HepG2 (cell line): ENCODE results near the gene CHMP2B. TPM values are rescaled to one million over a fixed set of nuclear protein-coding genes. Genes with fewer than 3 reads are reported as not detected.

Experiments
- ATAC-seq: fragments of 200-7000 bp; cut with Tn5 transposase; 3 replicates; pipeline ENCODE4 v1.9.1; 2020; ENCODE audit warnings: mild to moderate bottlenecking, moderate library complexity
- BruUV-seq: library from RNA; stranded (reverse); fragments of 400-500 nt; replicated peaks from 2 replicates; lab custom pipeline; 2021; lab: Mats Ljungman, UMichigan
- CTCF ChIA-PET: fragments of 300-600 bp; formaldehyde crosslinking; extraction: SDS; loops from one replicate; lab custom pipeline; 2021; ENCODE audit warnings: low total read pairs, inconsistent platforms, low intra/inter-chr PET ratio; lab: Yijun Ruan, JAX
- POLR2A ChIA-PET: fragments of 350-600 bp; sonication (Branson Sonifier 250); formaldehyde crosslinking; loops from one replicate; lab custom pipeline; 2020; ENCODE audit warnings: antibody characterized with exemption, inconsistent platforms; lab: Yijun Ruan, JAX
- DNase-seq: peaks from one replicate; pipeline ENCODE4 v3.0.0-alpha.2; 2015; ENCODE audit warnings: low spot score
- FAIRE-seq: peaks from 3 replicates; lab custom pipeline; 2011; peaks lifted over from hg19 to GRCh38; lab: Jason Lieb, UNC
- H2AFZ ChIP-seq: one replicate; pipeline ENCODE4 v1.6.1; 2011; ENCODE audit warnings: low read length, inconsistent platforms
- H3K27ac ChIP-seq: fragments of 300-600 bp; 3 replicates; pipeline ENCODE4 v1.8.0; 2011; ENCODE audit warnings: mixed run types, mild to moderate bottlenecking, mixed read lengths, low read length, inconsistent platforms; ENCODE audit not compliant: insufficient read depth; ENCODE audit errors: extremely low read length
- H3K27me3 ChIP-seq, 2 experiments: fragments of 200-600 bp in 1 of 2; 2 replicates in 1 of 2; 3 replicates in 1 of 2; pipeline versions ENCODE4 v1.6.0 to v1.8.0; 2011; ENCODE audit warnings: low read length in 2 of 2, mild to moderate bottlenecking in 2 of 2, moderate library complexity in 2 of 2, inconsistent platforms in 1 of 2; ENCODE audit not compliant: insufficient read depth in 2 of 2, control insufficient read depth in 1 of 2
- H3K36me3 ChIP-seq, 2 experiments: fragments of 200-600 bp in 1 of 2; replicated peaks in 1 of 2; 2 replicates in 1 of 2; 3 replicates in 1 of 2; pipeline versions ENCODE4 v1.5.1 to v1.8.0; 2011; ENCODE audit warnings: low read length in 2 of 2, inconsistent platforms in 1 of 2; ENCODE audit not compliant: insufficient read depth in 2 of 2, control insufficient read depth in 1 of 2
- H3K4me1 ChIP-seq: 2 replicates; pipeline ENCODE4 v1.5.1; 2012; ENCODE audit warnings: low read length, inconsistent platforms; ENCODE audit not compliant: insufficient read depth
- H3K4me2 ChIP-seq: 2 replicates; pipeline ENCODE4 v1.6.0; 2011; ENCODE audit warnings: low read depth, low read length, inconsistent platforms
- H3K4me3 ChIP-seq, 3 experiments: fragments of 200-600 bp in 1 of 3; sonication (generic), shearing (Covaris generic) in 1 of 3; replicated peaks in 1 of 3; 2 replicates each; pipeline ENCODE4 v1.5.1; 2011 to 2016; ENCODE audit warnings: low read length in 3 of 3, inconsistent platforms in 2 of 3, low read depth in 2 of 3, mild to moderate bottlenecking in 2 of 3, control low read depth in 1 of 3, mixed read lengths in 1 of 3; ENCODE audit not compliant: insufficient read depth in 1 of 3
- H3K79me2 ChIP-seq: one replicate; pipeline ENCODE4 v1.6.1; 2011; ENCODE audit warnings: low read length, inconsistent platforms; ENCODE audit not compliant: insufficient read depth
- H3K9ac ChIP-seq: 2 replicates; pipeline ENCODE4 v1.6.0; 2011; ENCODE audit warnings: mild to moderate bottlenecking, low read depth, low read length, inconsistent platforms; ENCODE audit not compliant: insufficient read depth
- H3K9me3 ChIP-seq: 2 replicates; pipeline ENCODE4 v1.5.1; 2012; ENCODE audit warnings: mild to moderate bottlenecking, low read length
- H4K20me1 ChIP-seq: 2 replicates; pipeline ENCODE4 v1.6.0; 2011; ENCODE audit warnings: inconsistent platforms, mild to moderate bottlenecking, low read length, moderate library complexity; ENCODE audit not compliant: insufficient read depth
- CHD4 ChIP-seq: fragments of 200-600 bp; sonication (generic); IDR thresholded peaks from 2 replicates; pipeline ENCODE4 v1.7.0; 2017; ENCODE audit warnings: mild to moderate bottlenecking, low read length, borderline replicate concordance
- ELF3 ChIP-seq: IDR thresholded peaks from 2 replicates; pipeline ENCODE4 v1.6.1; 2016; ENCODE audit warnings: missing genetic modification reagents, missing compliant biosample characterization
- HMG20B ChIP-seq: conservative IDR thresholded peaks from 2 replicates; pipeline ENCODE4 v1.6.1; 2016; ENCODE audit warnings: missing genetic modification reagents, missing compliant biosample characterization
- KLF12 ChIP-seq: sonication (generic); formaldehyde crosslinking; IDR thresholded peaks from 2 replicates; pipeline ENCODE4 v1.4.0; 2020; ENCODE audit warnings: missing genetic modification reagents, borderline replicate concordance
- KLF13 ChIP-seq: sonication (generic); formaldehyde crosslinking; IDR thresholded peaks from 2 replicates; pipeline ENCODE4 v1.4.0; 2020; ENCODE audit warnings: mild to moderate bottlenecking, missing genetic modification reagents
- KMT2B ChIP-seq: IDR thresholded peaks from 2 replicates; pipeline ENCODE4 v1.6.1; 2016; ENCODE audit warnings: missing genetic modification reagents, missing compliant biosample characterization
- MAFF ChIP-seq: IDR thresholded peaks from 2 replicates; pipeline ENCODE4 v1.6.1; 2011; ENCODE audit warnings: low read depth, low read length, improper control_type of control experiment
- MAFK ChIP-seq, 2 experiments: IDR thresholded peaks in 1 of 2; conservative IDR thresholded peaks in 1 of 2; 2 replicates each; pipeline ENCODE4 v1.6.1; 2011; ENCODE audit warnings: improper control_type of control experiment in 2 of 2, low read length in 2 of 2
- MBNL3 ChIP-seq: fragments of 250-450 bp; sonication (Bioruptor Pico); conservative IDR thresholded peaks from 2 replicates; pipeline ENCODE4 v1.8.0; 2022; ENCODE audit warnings: mild to moderate bottlenecking, inconsistent platforms
- POGZ ChIP-seq: sonication (generic); formaldehyde crosslinking; IDR thresholded peaks from 2 replicates; pipeline ENCODE4 v1.4.0; 2020; ENCODE audit warnings: mild to moderate bottlenecking, missing genetic modification reagents
- ZBTB43 ChIP-seq: sonication (generic); formaldehyde crosslinking; conservative IDR thresholded peaks from 2 replicates; pipeline ENCODE4 v1.4.0; 2020; ENCODE audit warnings: missing genetic modification reagents
- ZNF264 ChIP-seq: sonication (generic); formaldehyde crosslinking; IDR thresholded peaks from 2 replicates; pipeline ENCODE4 v1.4.0; 2020; ENCODE audit warnings: missing genetic modification reagents
- ZNF550 ChIP-seq: sonication (generic); formaldehyde crosslinking; IDR thresholded peaks from 2 replicates; pipeline ENCODE4 v1.4.0; 2020; ENCODE audit warnings: mild to moderate bottlenecking, missing genetic modification reagents, borderline replicate concordance
- ZNF713 ChIP-seq: sonication (generic); formaldehyde crosslinking; IDR thresholded peaks from 2 replicates; pipeline ENCODE4 v1.4.0; 2020; ENCODE audit warnings: mild to moderate bottlenecking, missing genetic modification reagents
- ZNF749 ChIP-seq: sonication (generic); formaldehyde crosslinking; IDR thresholded peaks from 2 replicates; pipeline ENCODE4 v1.8.0; 2022; ENCODE audit warnings: mild to moderate bottlenecking, missing genetic modification reagents, moderate library complexity, borderline replicate concordance
- WGBS: methylation state at CpG from one replicate; pipeline ENCODE4 v1.1.6; 2017; ENCODE audit warnings: low lambda C conversion rate; 5-methylcytosine and 5-hydroxymethylcytosine counted together
- in situ Hi-C: cut with HindIII; loops from 2 replicates; pipeline ENCODE4 v1.10.0; 2017; ENCODE audit warnings: low pct_unique_long_range_greater_than_20kb; ENCODE audit not compliant: extremely low pct_ligation_motif_present
- intact Hi-C: fragments of 100-400 bp; cut with micrococcal nuclease; formaldehyde crosslinking; loops from one replicate; pipeline ENCODE4 v1.10.0; 2022; ENCODE audit not compliant: unreplicated experiment
- polyA plus RNA-seq, 8 experiments: library from polyadenylated mRNA; depleted of rRNA in 3 of 8; stranded (reverse) in 7 of 8; unstranded in 1 of 8; fragments of >200 nt; fragmentation: Illumina TruSeq in 4 of 8; extraction: Trizol in 4 of 8; gene quantifications; 2 replicates each; pipeline versions ENCODE4 v1.2.1 to v1.2.3, GENCODE V29; 2011 to 2016; ENCODE audit warnings: low read depth in 4 of 8, missing spikeins in 1 of 8, mixed read lengths in 1 of 8; ENCODE audit not compliant: insufficient read depth in 1 of 8
- total RNA-seq, 5 experiments: library from RNA; depleted of rRNA; stranded (reverse); fragments of >200 nt; fragmentation: Illumina TruSeq; extraction: Trizol; gene quantifications; 2 replicates each; pipeline ENCODE4 v1.2.3, GENCODE V29; 2016; ENCODE audit warnings: low read depth in 1 of 5
- TF ChIP-seq, protein P1 (sequence below): sonication (generic); formaldehyde crosslinking; IDR thresholded peaks from 2 replicates; pipeline ENCODE4 v1.8.0; 2023; ENCODE audit warnings: mild to moderate bottlenecking, missing genetic modification reagents
- TF ChIP-seq, protein P2 (sequence below): sonication (generic); formaldehyde crosslinking; IDR thresholded peaks from 2 replicates; pipeline ENCODE4 v1.8.0; 2022; ENCODE audit warnings: mild to moderate bottlenecking, missing genetic modification reagents, moderate library complexity
- TF ChIP-seq, protein P3 (sequence below): sonication (generic); formaldehyde crosslinking; IDR thresholded peaks from 2 replicates; pipeline ENCODE4 v1.9.0; 2021; ENCODE audit warnings: missing genetic modification reagents, borderline replicate concordance

Gene CHMP2B
- total and polyA plus RNA-seq, 2 of the 13 experiments (the other 11 are each of a cell fraction or from before 2014, with no cell fraction given): 6.9 to 33.5 TPM

DNA sequence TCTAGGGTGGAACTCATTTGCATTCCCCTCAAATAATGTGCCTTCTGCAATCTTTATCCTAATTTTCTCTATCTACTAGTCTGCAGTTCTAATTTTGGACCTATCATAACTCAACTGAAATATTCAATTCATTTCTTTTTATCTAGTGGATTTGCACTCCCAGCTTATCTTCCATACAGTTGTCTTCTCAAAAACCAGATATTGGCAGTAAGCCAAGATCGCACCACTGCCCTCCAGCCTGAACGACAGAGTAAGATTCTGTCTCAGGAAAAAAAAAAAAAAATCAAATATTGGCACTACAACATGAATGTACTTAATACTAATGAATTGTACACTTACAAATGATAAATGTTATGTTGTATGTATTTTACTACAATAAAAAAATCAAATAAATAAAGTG lies 18.0 kb upstream of the CHMP2B start (continued):
- TF ChIP-seq ZNF749: no peak
- TF ChIP-seq, protein P1, sequence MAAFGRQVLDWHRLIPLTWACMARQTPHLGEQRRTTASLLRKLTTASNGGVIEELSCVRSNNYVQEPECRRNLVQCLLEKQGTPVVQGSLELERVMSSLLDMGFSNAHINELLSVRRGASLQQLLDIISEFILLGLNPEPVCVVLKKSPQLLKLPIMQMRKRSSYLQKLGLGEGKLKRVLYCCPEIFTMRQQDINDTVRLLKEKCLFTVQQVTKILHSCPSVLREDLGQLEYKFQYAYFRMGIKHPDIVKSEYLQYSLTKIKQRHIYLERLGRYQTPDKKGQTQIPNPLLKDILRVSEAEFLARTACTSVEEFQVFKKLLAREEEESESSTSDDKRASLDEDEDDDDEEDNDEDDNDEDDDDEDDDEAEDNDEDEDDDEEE: no peak

DNA sequence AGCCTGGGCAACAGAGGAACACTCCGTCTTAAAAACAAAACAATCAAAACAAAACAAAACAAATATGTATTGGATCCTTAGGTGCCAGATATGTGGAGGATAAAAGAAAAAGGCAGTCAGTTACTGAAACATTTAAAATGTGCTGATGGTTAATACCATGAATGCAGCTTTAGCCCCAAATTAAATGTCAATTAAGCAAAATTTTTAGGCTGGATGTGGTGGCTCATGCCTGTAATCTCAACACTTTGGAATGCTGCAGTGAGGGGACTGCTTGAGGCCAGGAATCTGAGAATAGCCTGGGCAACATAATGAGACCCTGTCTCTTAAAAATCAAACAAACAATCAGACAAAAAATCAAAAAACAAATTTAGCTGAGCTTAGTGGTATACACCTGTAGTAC lies 8.5 kb upstream of the CHMP2B start:
- FAIRE-seq: no peak
- no peaks in the 10 kb centered on the region for H3K79me2 ChIP-seq
- ChIA-PET CTCF (no interaction called here), POLR2A (no interaction called here)
- TF ChIP-seq ZNF550 (CRISPR knock-in tag): no peak
- TF ChIP-seq MBNL3: no peak
- no peak for TF ChIP-seq HMG20B (CRISPR knock-in tag)
- TF ChIP-seq KMT2B (CRISPR knock-in tag): no peak
- peak; percentile 78 for TF ChIP-seq MAFF
- TF ChIP-seq, protein P2, sequence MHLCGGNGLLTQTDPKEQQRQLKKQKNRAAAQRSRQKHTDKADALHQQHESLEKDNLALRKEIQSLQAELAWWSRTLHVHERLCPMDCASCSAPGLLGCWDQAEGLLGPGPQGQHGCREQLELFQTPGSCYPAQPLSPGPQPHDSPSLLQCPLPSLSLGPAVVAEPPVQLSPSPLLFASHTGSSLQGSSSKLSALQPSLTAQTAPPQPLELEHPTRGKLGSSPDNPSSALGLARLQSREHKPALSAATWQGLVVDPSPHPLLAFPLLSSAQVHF (CRISPR knock-in tag): no peak
- TF ChIP-seq MAFK (conservative IDR thresholded peaks at IDR 0.05 in 1 of 2, IDR thresholded peaks at IDR 0.05 in 1 of 2; ENCODE audit: low read length in 2 of 2): peak; percentile 62 to 72; a peak in 3 of 4 replicates
- no peak for TF ChIP-seq ZNF264
- TF ChIP-seq, protein P3, sequence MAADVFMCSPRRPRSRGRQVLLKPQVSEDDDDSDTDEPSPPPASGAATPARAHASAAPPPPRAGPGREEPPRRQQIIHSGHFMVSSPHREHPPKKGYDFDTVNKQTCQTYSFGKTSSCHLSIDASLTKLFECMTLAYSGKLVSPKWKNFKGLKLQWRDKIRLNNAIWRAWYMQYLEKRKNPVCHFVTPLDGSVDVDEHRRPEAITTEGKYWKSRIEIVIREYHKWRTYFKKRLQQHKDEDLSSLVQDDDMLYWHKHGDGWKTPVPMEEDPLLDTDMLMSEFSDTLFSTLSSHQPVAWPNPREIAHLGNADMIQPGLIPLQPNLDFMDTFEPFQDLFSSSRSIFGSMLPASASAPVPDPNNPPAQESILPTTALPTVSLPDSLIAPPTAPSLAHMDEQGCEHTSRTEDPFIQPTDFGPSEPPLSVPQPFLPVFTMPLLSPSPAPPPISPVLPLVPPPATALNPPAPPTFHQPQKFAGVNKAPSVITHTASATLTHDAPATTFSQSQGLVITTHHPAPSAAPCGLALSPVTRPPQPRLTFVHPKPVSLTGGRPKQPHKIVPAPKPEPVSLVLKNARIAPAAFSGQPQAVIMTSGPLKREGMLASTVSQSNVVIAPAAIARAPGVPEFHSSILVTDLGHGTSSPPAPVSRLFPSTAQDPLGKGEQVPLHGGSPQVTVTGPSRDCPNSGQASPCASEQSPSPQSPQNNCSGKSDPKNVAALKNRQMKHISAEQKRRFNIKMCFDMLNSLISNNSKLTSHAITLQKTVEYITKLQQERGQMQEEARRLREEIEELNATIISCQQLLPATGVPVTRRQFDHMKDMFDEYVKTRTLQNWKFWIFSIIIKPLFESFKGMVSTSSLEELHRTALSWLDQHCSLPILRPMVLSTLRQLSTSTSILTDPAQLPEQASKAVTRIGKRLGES: no peak
- TF ChIP-seq CHD4: no peak
- TF ChIP-seq ZBTB43 (CRISPR knock-in tag): no peak
- TF ChIP-seq KLF13 (CRISPR knock-in tag): no peak
- TF ChIP-seq ZNF713 (CRISPR knock-in tag): no peak
- no peak for TF ChIP-seq POGZ (CRISPR knock-in tag)
- TF ChIP-seq ELF3 (CRISPR knock-in tag): no peak
- no peak for TF ChIP-seq KLF12 (CRISPR knock-in tag)
- BruUV-seq: no TSS peak
- H3K9me3 ChIP-seq: no peaks in the 10 kb centered on the region
- H3K27me3 ChIP-seq: no peaks in the 10 kb centered on the region
- intact Hi-C loops: no loop called here
- no peak overlapping the region for H3K27ac ChIP-seq
- H3K4me2 ChIP-seq: no peak overlapping the region
- H3K9ac ChIP-seq: no peak overlapping the region
- H3K4me3 ChIP-seq: no peak overlapping the region
- no peak for DNase-seq
- no peaks in the 10 kb centered on the region for H4K20me1 ChIP-seq
- in situ Hi-C loops: no loop called here
- no peaks in the 10 kb centered on the region for H3K4me1 ChIP-seq
- H2AFZ ChIP-seq: no peak overlapping the region
- 100% methylated on average over 1 of the region's 1 CpG for WGBS
- no peak for ATAC-seq
- no peaks in the 10 kb centered on the region for H3K36me3 ChIP-seq
